ENCODE measurements around the gene SEMA4B.
"Not testable (repeated sequence)": the region's sequence is repeated elsewhere in the genome, so short reads cannot be mapped to it uniquely, and the experiment has no call there.

The SEMA4B gene

GRCh38 chr15:90227816-90228772, 27.0 kb downstream of the SEMA4B start:
- no peak for DNase-seq

GRCh38 chr15:90228960-90229359, 27.8 kb downstream of the SEMA4B start:
- no peak for DNase-seq

- DNase-seq, result peak; percentile 37
These were observed 29.0 kb downstream of the SEMA4B start for GRCh38 chr15:90230071-90230494.

GRCh38 chr15:90230610-90231009, 29.5 kb downstream of the SEMA4B start:
- no peak for DNase-seq

GRCh38 chr15:90231028-90232017, 30.2 kb downstream of the SEMA4B start:
- DNase-seq, result no peak

GRCh38 chr15:90232196-90232595, 31.1 kb downstream of the SEMA4B start:
- no peak for DNase-seq

- no peak for DNase-seq
These were observed 31.8 kb downstream of the SEMA4B start for GRCh38 chr15:90232941-90233386.

GRCh38 chr15:90233387-90234095, 32.4 kb downstream of the SEMA4B start, which contains the start of gene CIB1:
Gene CIB1 (minus strand): TSS chr15:90233941. CDS start chr15:90233885, 56 bp downstream.
- peak; percentile 99 for DNase-seq

GRCh38 chr15:90234096-90234988, 33.2 kb downstream of the SEMA4B start, which contains the start of gene GDPGP1:
Gene GDPGP1 (plus strand): TSS chr15:90234209. CDS start chr15:90240909, 6,700 bp downstream.
- DNase-seq, result no peak

GRCh38 chr15:90239371-90239770, 38.2 kb downstream of the SEMA4B start:
- no peak for DNase-seq

GRCh38 chr15:90240856-90241255, 39.7 kb downstream of the SEMA4B start:
- no peak for DNase-seq

GRCh38 chr15:90241343-90242192, 40.4 kb downstream of the SEMA4B start:
- no peak for DNase-seq

- no peak for DNase-seq
These were observed 43.0 kb downstream of the SEMA4B start for GRCh38 chr15:90243943-90244639.

- no peak for DNase-seq
These were observed 47.7 kb downstream of the SEMA4B start for GRCh38 chr15:90248789-90249202.

- DNase-seq, result peak; percentile 82
These were observed 48.2 kb downstream of the SEMA4B start, which contains the start of gene TTLL13 for GRCh38 chr15:90249203-90249863. Gene TTLL13 (plus strand): TSS chr15:90249556. CDS start chr15:90250631, 1,075 bp downstream.

- no peak for DNase-seq
These were observed 56.6 kb downstream of the SEMA4B start for GRCh38 chr15:90257776-90258175.

- DNase-seq, result no peak
These were observed 58.4 kb downstream of the SEMA4B start for GRCh38 chr15:90259524-90259923.

GRCh38 chr15:90260731-90261130, 59.6 kb downstream of the SEMA4B start:
- DNase-seq, result not testable (repeated sequence)

GRCh38 chr15:90261811-90262210, 60.7 kb downstream of the SEMA4B start:
- no peak for DNase-seq

All from midbrain (tissue), 1 donor.